Hepatocyte (in vitro differentiated cells): ENCODE results near the gene SORCS3.

Experiments
- EZH2 ChIP-seq: fragments of 200-600 bp; sonication (generic); IDR thresholded peaks from 2 replicates; pipeline ENCODE4 v1.6.1; 2016; ENCODE audit warnings: antibody characterized with exemption, mild to moderate bottlenecking, borderline replicate concordance
- EZH2phosphoT487 ChIP-seq: fragments of 200-600 bp; sonication (generic); IDR thresholded peaks from one replicate; pipeline ENCODE4 v1.6.1; 2018; ENCODE audit warnings: antibody characterized with exemption, mild to moderate bottlenecking, low read depth, moderate library complexity; ENCODE audit not compliant: unreplicated experiment, severe bottlenecking
- TF ChIP-seq, protein P1 (sequence below): fragments of 200-600 bp; sonication (generic); IDR thresholded peaks from 2 replicates; pipeline ENCODE4 v1.5.1; 2016; ENCODE audit warnings: antibody characterized with exemption, mild to moderate bottlenecking; ENCODE audit not compliant: poor library complexity

DNA sequence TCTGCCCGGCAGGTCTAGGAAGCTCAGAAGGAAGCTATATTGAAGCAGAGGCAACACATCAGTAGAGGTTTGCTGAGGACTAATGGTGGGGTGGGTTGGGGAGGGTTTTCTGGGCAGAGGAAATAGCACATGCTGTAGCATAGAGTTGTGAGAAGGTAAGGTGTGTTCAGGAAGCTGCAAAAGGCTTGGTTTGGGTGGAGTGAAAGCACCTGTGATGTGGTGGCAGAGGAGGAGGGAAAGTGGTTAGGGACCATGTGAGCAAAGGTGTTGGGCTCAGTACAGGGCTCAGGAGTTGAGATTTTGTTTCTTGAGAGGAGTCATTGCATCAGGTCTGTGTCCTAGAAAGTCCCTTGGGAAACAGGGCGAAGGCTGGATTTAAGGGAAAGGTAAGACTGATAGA lies 294.6 kb downstream of the SORCS3 start:
- TF ChIP-seq, protein P1, sequence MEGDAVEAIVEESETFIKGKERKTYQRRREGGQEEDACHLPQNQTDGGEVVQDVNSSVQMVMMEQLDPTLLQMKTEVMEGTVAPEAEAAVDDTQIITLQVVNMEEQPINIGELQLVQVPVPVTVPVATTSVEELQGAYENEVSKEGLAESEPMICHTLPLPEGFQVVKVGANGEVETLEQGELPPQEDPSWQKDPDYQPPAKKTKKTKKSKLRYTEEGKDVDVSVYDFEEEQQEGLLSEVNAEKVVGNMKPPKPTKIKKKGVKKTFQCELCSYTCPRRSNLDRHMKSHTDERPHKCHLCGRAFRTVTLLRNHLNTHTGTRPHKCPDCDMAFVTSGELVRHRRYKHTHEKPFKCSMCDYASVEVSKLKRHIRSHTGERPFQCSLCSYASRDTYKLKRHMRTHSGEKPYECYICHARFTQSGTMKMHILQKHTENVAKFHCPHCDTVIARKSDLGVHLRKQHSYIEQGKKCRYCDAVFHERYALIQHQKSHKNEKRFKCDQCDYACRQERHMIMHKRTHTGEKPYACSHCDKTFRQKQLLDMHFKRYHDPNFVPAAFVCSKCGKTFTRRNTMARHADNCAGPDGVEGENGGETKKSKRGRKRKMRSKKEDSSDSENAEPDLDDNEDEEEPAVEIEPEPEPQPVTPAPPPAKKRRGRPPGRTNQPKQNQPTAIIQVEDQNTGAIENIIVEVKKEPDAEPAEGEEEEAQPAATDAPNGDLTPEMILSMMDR: no peak
- TF ChIP-seq EZH2 (no peak), EZH2phosphoT487 (no peak)
